K562 (cell line): ENCODE data around the gene SNUPN.

Experiments
- CTCF ChIP-seq, 3 experiments: IDR thresholded peaks in 2 of 3; conservative IDR thresholded peaks in 1 of 3; 2 replicates each; pipeline ENCODE4 v1.5.1; 2011 to 2012; ENCODE audit warnings: low read length in 3 of 3, mild to moderate bottlenecking in 3 of 3, control low read depth in 2 of 3, improper control_type of control experiment in 1 of 3, inconsistent platforms in 1 of 3, low read depth in 1 of 3, mixed read lengths in 1 of 3, moderate library complexity in 1 of 3; ENCODE audit not compliant: insufficient read depth in 2 of 3
- KLF6 ChIP-seq: fragments of 250-450 bp; sonication (Bioruptor Pico); IDR thresholded peaks from 2 replicates; pipeline ENCODE4 v1.4.0; 2020; ENCODE audit warnings: mild to moderate bottlenecking, moderate library complexity, borderline replicate concordance

GRCh38 chr15:75620058-75620820, 5.3 kb downstream of the SNUPN start:
- TF ChIP-seq CTCF (IDR thresholded peaks at IDR 0.05 in 2 of 3, conservative IDR thresholded peaks at IDR 0.05 in 1 of 3; ENCODE audit: insufficient read depth in 2 of 3, low read depth in 1 of 3, low read length in 3 of 3) (no peak), KLF6 (CRISPR knock-in tag) (no peak)
